T-helper 1 cell (primary cell): Measurements from ENCODE around the gene OR5K4.

Source experiments
- DNase-seq, 5 donors: peaks; one replicate each; pipeline ENCODE4 v3.0.0-alpha.2; 2012 to 2020
- total RNA-seq, 4 donors: gene quantifications; one replicate each; lab custom pipeline; 2026; lab: John Stamatoyannopoulos, UW

Gene OR5K4
- 0 reads per million in 4 donors for total RNA-seq

GRCh38 chr3:98353554-98353953 lies at the start of gene OR5K4:
OR5K4 (plus strand) TSS chr3:98353854; CDS start chr3:98353854, 0 bp downstream.
- no peak for DNase-seq

GRCh38 chr3:98322101-98322500 lies 31.6 kb upstream of the OR5K4 start:
- no peak for DNase-seq

- DNase-seq: no peak
Measured at GRCh38 chr3:98322686-98323085, 31.0 kb upstream of the OR5K4 start.

GRCh38 chr3:98323425-98323824 lies 30.2 kb upstream of the OR5K4 start:
- DNase-seq: no peak

- DNase-seq: no peak
Measured at GRCh38 chr3:98325055-98325454, 28.6 kb upstream of the OR5K4 start.

- no peak for DNase-seq
Measured at GRCh38 chr3:98326105-98326893, 27.4 kb upstream of the OR5K4 start.

GRCh38 chr3:98326945-98327344 lies 26.7 kb upstream of the OR5K4 start:
- DNase-seq: peak in 1 of 5 donors; percentile 77

- DNase-seq: no peak
Measured at GRCh38 chr3:98328933-98329332, 24.7 kb upstream of the OR5K4 start.

- DNase-seq: peak in 4 of 5 donors; percentile 10 to 67 (median 16)
Measured at GRCh38 chr3:98329392-98330124, 24.1 kb upstream of the OR5K4 start.

- no peak for DNase-seq
Measured at GRCh38 chr3:98331329-98331728, 22.3 kb upstream of the OR5K4 start.

- peak in 1 of 5 donors; percentile 75 for DNase-seq
Measured at GRCh38 chr3:98333989-98334606, 19.6 kb upstream of the OR5K4 start.

- no peak for DNase-seq
Measured at GRCh38 chr3:98339031-98339430, 14.6 kb upstream of the OR5K4 start.

- DNase-seq: no peak
Measured at GRCh38 chr3:98341758-98342157, 11.9 kb upstream of the OR5K4 start.

- peak in 2 of 5 donors; percentile 11 to 58 for DNase-seq
Measured at GRCh38 chr3:98343647-98344507, 9.8 kb upstream of the OR5K4 start.

- DNase-seq: no peak
Measured at GRCh38 chr3:98350082-98350481, 3.6 kb upstream of the OR5K4 start.

- no peak for DNase-seq
Measured at GRCh38 chr3:98359250-98359649, 5.6 kb downstream of the OR5K4 start.

GRCh38 chr3:98359993-98360675 lies 6.5 kb downstream of the OR5K4 start:
- peak in 1 of 5 donors; percentile 73 for DNase-seq

- DNase-seq: no peak
Measured at GRCh38 chr3:98360681-98361080, 7.0 kb downstream of the OR5K4 start.

GRCh38 chr3:98361289-98361688 lies 7.6 kb downstream of the OR5K4 start:
- peak in 1 of 5 donors; percentile 14 for DNase-seq

- DNase-seq: no peak
Measured at GRCh38 chr3:98367464-98368246, 14.0 kb downstream of the OR5K4 start.

- DNase-seq: no peak
Measured at GRCh38 chr3:98371186-98371585, 17.5 kb downstream of the OR5K4 start.
